Effector memory CD8-positive, alpha-beta T cell (primary cell): ENCODE results near the gene LINGO4.

Experiments
- ATAC-seq: fragments of 150-1000 bp; cut with Tn5 transposase; replicated peaks from 2 replicates; pipeline ENCODE4 v1.10.0; 2021; ENCODE audit warnings: mild to moderate bottlenecking, moderate library complexity
- DNase-seq, 3 experiments: peaks; one replicate each; pipeline ENCODE4 v3.0.0; 2021
- H3K27ac Mint-ChIP-seq, 2 donors: one replicate each; pipeline ENCODE4 v1.8.0; 2022; ENCODE audit warnings: mild to moderate bottlenecking in 2 of 2, mixed read lengths in 2 of 2, moderate library complexity in 2 of 2
- H3K27me3 Mint-ChIP-seq, 2 donors: one replicate each; pipeline ENCODE4 v1.8.0; 2022; ENCODE audit warnings: mixed read lengths in 2 of 2
- H3K36me3 Mint-ChIP-seq: one replicate; pipeline ENCODE4 v1.8.0; 2022; ENCODE audit warnings: mild to moderate bottlenecking, moderate library complexity, mixed read lengths; ENCODE audit not compliant: insufficient read depth
- H3K4me1 Mint-ChIP-seq, 2 donors: one replicate each; pipeline ENCODE4 v1.8.0; 2022; ENCODE audit warnings: low read depth in 2 of 2, mixed read lengths in 2 of 2
- H3K4me3 Mint-ChIP-seq, 2 donors: one replicate each; pipeline ENCODE4 v1.8.0; 2022; ENCODE audit warnings: mild to moderate bottlenecking in 2 of 2, mixed read lengths in 2 of 2, moderate library complexity in 2 of 2
- H3K9me3 Mint-ChIP-seq, 2 donors: one replicate each; pipeline ENCODE4 v1.8.0; 2022; ENCODE audit warnings: mixed read lengths in 2 of 2

LINGO4 gene

DNA sequence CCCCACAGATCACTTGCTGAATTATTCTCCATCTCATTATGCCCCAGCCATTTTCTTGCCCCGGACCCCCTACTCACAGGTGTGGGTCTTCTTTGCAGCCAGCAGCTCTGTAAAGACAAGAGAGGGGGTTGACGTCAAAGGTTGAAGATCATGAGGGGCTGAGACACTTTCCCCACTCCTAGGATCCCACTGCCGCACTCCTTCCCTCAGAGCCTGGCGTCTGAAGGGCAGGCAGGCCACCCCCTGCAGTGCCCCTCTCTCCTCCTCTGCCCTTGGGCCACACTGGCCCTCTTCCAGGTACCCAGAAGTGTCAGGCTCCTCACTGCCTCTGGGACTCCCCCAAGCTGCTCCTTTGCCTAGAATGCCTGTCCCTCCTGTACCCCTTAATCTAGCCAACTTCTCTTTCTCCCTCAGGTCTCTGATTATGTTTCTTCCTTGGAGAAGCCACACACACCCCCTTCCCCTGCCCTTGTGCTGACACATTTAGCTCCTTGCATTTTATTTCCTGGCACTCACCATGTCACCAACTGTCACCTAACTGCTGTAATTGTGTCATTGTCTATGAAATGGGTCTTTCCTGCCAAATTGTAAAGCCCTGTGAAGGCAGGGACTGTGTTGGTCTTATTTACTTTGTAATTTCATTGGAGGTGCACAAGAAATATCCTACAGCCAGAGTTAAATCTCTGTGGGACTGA is 24.3 kb upstream of the LINGO4 start:
- Mint-ChIP-seq H3K27ac (peak overlapping the region; percentile 84 to 91), H3K4me3 (peak overlapping the region; percentile 78 to 89), H3K4me1 (peaks cover 46 to 73% of the 10 kb centered on the region in 2 donors), H3K9me3 (no peaks in the 10 kb centered on the region), H3K36me3 (peaks cover 32% of the 10 kb centered on the region), H3K27me3 (no peaks in the 10 kb centered on the region)
- DNase-seq (no peak), ATAC-seq (no peak)

GRCh38 chr1:151828921-151829320 is 23.7 kb upstream of the LINGO4 start:
- H3K4me3 Mint-ChIP-seq = peak overlapping the region; percentile 78 to 89
- H3K9me3 Mint-ChIP-seq = no peaks in the 10 kb centered on the region
- H3K36me3 Mint-ChIP-seq = peaks cover 33% of the 10 kb centered on the region
- ATAC-seq (no peak), DNase-seq (no peak)
- H3K27me3 Mint-ChIP-seq = no peaks in the 10 kb centered on the region
- peaks cover 46 to 69% of the 10 kb centered on the region in 2 donors for H3K4me1 Mint-ChIP-seq
- peak overlapping the region; percentile 84 to 91 for H3K27ac Mint-ChIP-seq

GRCh38 chr1:151827853-151828252 is 22.6 kb upstream of the LINGO4 start:
- Mint-ChIP-seq H3K9me3 (no peaks in the 10 kb centered on the region), H3K27ac (peak overlapping the region; percentile 84 to 91), H3K36me3 (peaks cover 31% of the 10 kb centered on the region), H3K4me3 (peak overlapping the region; percentile 78 to 89), H3K4me1 (peaks cover 42 to 62% of the 10 kb centered on the region in 2 donors), H3K27me3 (no peaks in the 10 kb centered on the region)
- ATAC-seq (peak; percentile 18), DNase-seq (no peak)

GRCh38 chr1:151825751-151826660 is 20.8 kb upstream of the LINGO4 start:
- H3K9me3 Mint-ChIP-seq = no peaks in the 10 kb centered on the region
- peak overlapping the region; percentile 74 to 89 for H3K4me3 Mint-ChIP-seq
- DNase-seq = peak in 2 of 3 experiments; percentile 32 to 41
- peak; percentile 36 for ATAC-seq
- peak overlapping the region; percentile 52 to 91 for H3K27ac Mint-ChIP-seq
- H3K36me3 Mint-ChIP-seq = peaks cover 32% of the 10 kb centered on the region
- peaks cover 43 to 57% of the 10 kb centered on the region in 2 donors for H3K4me1 Mint-ChIP-seq
- H3K27me3 Mint-ChIP-seq = no peaks in the 10 kb centered on the region

GRCh38 chr1:151825204-151825603 is 20.0 kb upstream of the LINGO4 start:
- peaks cover 43 to 58% of the 10 kb centered on the region in 2 donors for H3K4me1 Mint-ChIP-seq
- DNase-seq (no peak), ATAC-seq (no peak)
- peaks cover 29% of the 10 kb centered on the region for H3K36me3 Mint-ChIP-seq
- H3K4me3 Mint-ChIP-seq = peak overlapping the region; percentile 74 to 89
- H3K27ac Mint-ChIP-seq = peak overlapping the region; percentile 52 to 91
- no peaks in the 10 kb centered on the region for H3K27me3 Mint-ChIP-seq
- no peaks in the 10 kb centered on the region for H3K9me3 Mint-ChIP-seq

- Mint-ChIP-seq H3K27ac (peak overlapping the region; percentile 5 to 91), H3K4me1 (peaks cover 30 to 56% of the 10 kb centered on the region in 2 donors), H3K27me3 (no peaks in the 10 kb centered on the region), H3K36me3 (peaks cover 18% of the 10 kb centered on the region), H3K9me3 (no peaks in the 10 kb centered on the region), H3K4me3 (peak overlapping the region; percentile 8 to 89)
- no peak for DNase-seq
- no peak for ATAC-seq
These were observed 18.0 kb upstream of the LINGO4 start for GRCh38 chr1:151823175-151823574.

- DNase-seq (no peak), ATAC-seq (peak; percentile 15)
- peak overlapping the region; percentile 8 to 89 for H3K4me3 Mint-ChIP-seq
- no peaks in the 10 kb centered on the region for H3K27me3 Mint-ChIP-seq
- peaks cover 17% of the 10 kb centered on the region for H3K36me3 Mint-ChIP-seq
- no peaks in the 10 kb centered on the region for H3K9me3 Mint-ChIP-seq
- H3K27ac Mint-ChIP-seq = peak overlapping the region; percentile 44 to 91
- H3K4me1 Mint-ChIP-seq = peaks cover 26 to 52% of the 10 kb centered on the region in 2 donors
These were observed 17.2 kb upstream of the LINGO4 start for GRCh38 chr1:151822404-151822803.

GRCh38 chr1:151820940-151821339 is 15.7 kb upstream of the LINGO4 start:
- peak; percentile 34 for ATAC-seq
- H3K27ac Mint-ChIP-seq = peak overlapping the region; percentile 52 to 91

DNA sequence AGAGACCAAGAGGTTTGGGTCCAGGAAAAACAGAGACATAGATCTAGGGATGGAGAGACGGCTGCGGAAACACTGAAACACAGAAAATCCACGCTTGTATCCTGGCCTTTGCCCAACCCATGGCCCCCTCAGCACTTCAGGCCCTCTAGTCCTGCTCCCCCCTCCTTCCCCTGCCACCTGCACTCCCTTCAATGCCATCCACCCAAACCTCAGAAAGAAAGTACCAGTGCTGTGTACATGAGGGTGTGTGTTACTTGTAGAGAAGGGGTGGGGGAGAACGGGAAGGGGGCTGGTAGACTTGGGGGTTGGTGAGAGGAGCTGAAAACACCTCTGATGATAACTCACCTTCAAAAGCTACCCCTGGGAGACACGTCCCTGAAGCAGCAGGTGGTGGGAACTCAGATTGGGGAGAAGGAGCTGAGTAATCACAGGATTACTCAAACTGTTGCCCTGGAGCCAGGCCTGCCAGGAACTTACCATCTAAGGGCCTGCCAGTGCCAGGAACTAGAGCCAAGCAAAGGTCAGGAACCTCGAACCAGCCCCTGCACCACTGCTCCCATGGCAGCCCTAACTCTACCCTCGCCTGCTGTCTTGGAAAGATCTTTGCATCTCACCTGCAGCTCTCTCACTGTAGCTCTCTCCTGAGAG is 14.9 kb upstream of the LINGO4 start:
- Mint-ChIP-seq H3K27me3 (no peaks in the 10 kb centered on the region), H3K36me3 (peaks cover 32% of the 10 kb centered on the region), H3K4me3 (peak overlapping the region in 1 of 2 donors; percentile 89), H3K4me1 (peaks cover 41 to 64% of the 10 kb centered on the region in 2 donors), H3K9me3 (no peaks in the 10 kb centered on the region), H3K27ac (peak overlapping the region; percentile 52 to 91)
- DNase-seq = no peak
- ATAC-seq = no peak

More at GRCh38 chr1:151820940-151821339, 15.7 kb upstream of the LINGO4 start:
- no peaks in the 10 kb centered on the region for H3K27me3 Mint-ChIP-seq
- H3K9me3 Mint-ChIP-seq = no peaks in the 10 kb centered on the region
- peak in 1 of 3 experiments; percentile 34 for DNase-seq
- H3K36me3 Mint-ChIP-seq = peaks cover 25% of the 10 kb centered on the region
- peaks cover 38 to 60% of the 10 kb centered on the region in 2 donors for H3K4me1 Mint-ChIP-seq
- H3K4me3 Mint-ChIP-seq = peak overlapping the region; percentile 33 to 89

DNA sequence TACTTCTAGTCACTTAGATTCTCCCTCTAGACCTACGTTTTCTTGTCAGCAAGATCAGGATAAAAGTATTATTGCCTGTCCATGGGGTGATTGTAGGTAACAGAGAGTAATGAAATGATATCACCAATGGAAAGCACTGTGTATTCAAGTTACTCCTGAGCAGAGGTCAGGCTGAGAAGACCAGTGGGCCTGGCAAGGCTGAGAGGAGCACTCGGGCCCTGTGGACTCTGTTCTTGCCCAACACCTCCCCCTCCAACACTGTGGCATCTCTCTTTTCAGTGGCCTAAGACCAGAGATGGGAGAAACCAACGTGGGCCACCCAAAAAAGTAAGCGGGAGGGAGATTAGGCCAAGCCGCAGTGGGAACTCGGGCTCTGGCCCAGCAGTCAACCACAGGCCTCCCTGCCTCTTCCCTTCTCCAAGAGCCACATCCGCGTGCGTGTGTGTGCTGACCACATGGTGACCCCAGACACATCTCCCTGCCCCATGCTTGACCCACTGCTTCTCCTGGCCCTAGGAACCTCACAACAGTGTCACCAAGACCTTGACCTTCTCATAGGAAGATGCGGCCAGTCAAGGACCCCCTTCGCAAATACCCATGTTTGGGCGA is 14.1 kb upstream of the LINGO4 start:
- H3K9me3 Mint-ChIP-seq = no peaks in the 10 kb centered on the region
- DNase-seq (no peak), ATAC-seq (no peak)
- peak overlapping the region; percentile 47 to 89 for H3K4me3 Mint-ChIP-seq
- H3K27me3 Mint-ChIP-seq = no peaks in the 10 kb centered on the region
- H3K4me1 Mint-ChIP-seq = peaks cover 46 to 72% of the 10 kb centered on the region in 2 donors
- H3K36me3 Mint-ChIP-seq = peaks cover 34% of the 10 kb centered on the region
- peak overlapping the region; percentile 44 to 91 for H3K27ac Mint-ChIP-seq

DNA sequence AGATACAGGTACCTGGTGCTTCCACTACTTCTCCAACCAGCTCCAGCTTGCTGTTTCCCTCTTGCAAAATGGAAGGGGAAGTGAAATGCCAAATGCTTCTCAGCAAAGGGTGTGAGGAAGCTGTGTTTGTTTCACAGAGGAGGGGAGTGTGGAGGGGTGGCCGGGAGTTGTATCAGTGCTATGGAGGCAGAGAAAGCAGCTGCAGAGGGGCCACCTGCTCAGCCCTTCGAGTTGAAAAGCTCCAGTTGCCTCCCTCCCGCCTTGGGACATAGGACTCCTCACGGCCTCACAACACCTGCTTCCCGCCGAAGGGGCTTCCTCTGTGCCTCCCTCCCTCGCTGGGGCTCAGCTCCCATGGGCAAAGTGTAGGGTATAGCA is 12.1 kb upstream of the LINGO4 start:
- Mint-ChIP-seq H3K36me3 (peaks cover 45% of the 10 kb centered on the region), H3K27ac (peak overlapping the region; percentile 41 to 91), H3K4me3 (peak overlapping the region; percentile 62 to 89), H3K9me3 (no peaks in the 10 kb centered on the region), H3K27me3 (no peaks in the 10 kb centered on the region), H3K4me1 (peaks cover 51 to 81% of the 10 kb centered on the region in 2 donors)
- ATAC-seq (no peak), DNase-seq (no peak)

- ATAC-seq = no peak
- Mint-ChIP-seq H3K27ac (peak overlapping the region; percentile 90 to 91), H3K27me3 (no peaks in the 10 kb centered on the region), H3K36me3 (peaks cover 46% of the 10 kb centered on the region), H3K4me3 (peak overlapping the region; percentile 77 to 89), H3K9me3 (no peaks in the 10 kb centered on the region), H3K4me1 (peaks cover 48 to 78% of the 10 kb centered on the region in 2 donors)
- DNase-seq = no peak
These were observed 11.5 kb upstream of the LINGO4 start for GRCh38 chr1:151816548-151817352.
